B cell (primary cell): ENCODE measurements around the gene PGP. TPM values are rescaled to one million over a fixed set of nuclear protein-coding genes. Genes with fewer than 3 reads are reported as not detected.

Experiments
- ATAC-seq: fragments of 200-7000 bp; cut with Tn5 transposase; one replicate; pipeline ENCODE4 v1.10.0; 2021; ENCODE audit warnings: low read depth, mild to moderate bottlenecking, moderate number of reproducible peaks, moderate library complexity
- CTCF ChIA-PET: fragments of 350-600 bp; sonication (Branson Sonifier 250); formaldehyde crosslinking; loops from one replicate; lab custom pipeline; 2021; ENCODE audit warnings: antibody characterized with exemption, inconsistent platforms; lab: Charles Lee
- POLR2A ChIA-PET: fragments of 350-600 bp; sonication (Branson Sonifier 250); formaldehyde crosslinking; loops from one replicate; lab custom pipeline; 2021; ENCODE audit warnings: antibody characterized with exemption; lab: Charles Lee
- DNase-seq: peaks from one replicate; pipeline ENCODE4 v3.0.0; 2013
- H2AFZ ChIP-seq: 2 replicates; pipeline ENCODE4 v1.6.1; 2012; ENCODE audit warnings: mild to moderate bottlenecking, low read depth, low read length; ENCODE audit not compliant: insufficient read depth, poor library complexity, severe bottlenecking
- H3K27ac ChIP-seq, 2 donors: 1 replicate in 1 of 2; 2 replicates in 1 of 2; pipeline ENCODE4 v1.5.1; 2012 to 2013; ENCODE audit warnings: low read length in 2 of 2, mild to moderate bottlenecking in 2 of 2, moderate library complexity in 1 of 2
- H3K27me3 ChIP-seq, 4 experiments: fragments of 200-600 bp in 1 of 4; sonication (generic) in 1 of 4; replicated peaks in 1 of 4; 1 replicate in 2 of 4; 2 replicates in 2 of 4; pipeline versions ENCODE4 v1.6.1 to v1.7.0; 2013 to 2016; ENCODE audit warnings: low read length in 3 of 4, mild to moderate bottlenecking in 2 of 4, mixed read lengths in 1 of 4, moderate library complexity in 1 of 4; ENCODE audit not compliant: insufficient read depth in 4 of 4, control insufficient read depth in 3 of 4; ENCODE audit errors: control extremely low read depth in 1 of 4
- H3K36me3 ChIP-seq, 2 experiments: replicated peaks in 1 of 2; 1 replicate in 1 of 2; 2 replicates in 1 of 2; pipeline versions ENCODE4 v1.6.1 to v1.7.1; 2013; ENCODE audit warnings: low read length in 1 of 2; ENCODE audit not compliant: insufficient read depth in 2 of 2, control insufficient read depth in 1 of 2; ENCODE audit errors: control extremely low read depth in 1 of 2, extremely low read depth in 1 of 2
- H3K4me1 ChIP-seq, 2 donors: fragments of 200-600 bp in 1 of 2; sonication (generic) in 1 of 2; 1 replicate in 1 of 2; 2 replicates in 1 of 2; pipeline versions ENCODE4 v1.5.1 to v1.6.1; 2013 to 2017; ENCODE audit warnings: low read length in 2 of 2; ENCODE audit not compliant: control insufficient read depth in 2 of 2, insufficient read depth in 2 of 2
- H3K4me2 ChIP-seq: replicated peaks from 2 replicates; pipeline ENCODE3; 2012; ENCODE audit warnings: mild to moderate bottlenecking, low read depth, low read length; ENCODE audit not compliant: poor library complexity, severe bottlenecking
- H3K4me3 ChIP-seq, 5 experiments: fragments of 200-600 bp in 1 of 5; sonication (generic) in 1 of 5; 1 replicate in 3 of 5; 2 replicates in 2 of 5; pipeline versions ENCODE4 v1.5.1 to v1.7.0; 2011 to 2016; ENCODE audit warnings: low read length in 4 of 5, mild to moderate bottlenecking in 4 of 5, low read depth in 2 of 5, control low read depth in 1 of 5, moderate library complexity in 1 of 5; ENCODE audit not compliant: insufficient read depth in 1 of 5; ENCODE audit errors: control extremely low read depth in 1 of 5, extremely low read depth in 1 of 5
- H3K79me2 ChIP-seq: fragments of 200-600 bp; sonication (generic); one replicate; pipeline ENCODE4 v1.6.0; 2016; ENCODE audit warnings: low read length; ENCODE audit not compliant: control insufficient read depth, insufficient read depth
- H3K9ac ChIP-seq: fragments of 200-600 bp; sonication (generic); 2 replicates; pipeline ENCODE4 v1.6.1; 2017; ENCODE audit warnings: mild to moderate bottlenecking, low read length, moderate library complexity
- H3K9me3 ChIP-seq, 3 donors: one replicate each; pipeline versions ENCODE4 v1.6.1 to v1.7.1; 2013; ENCODE audit warnings: low read length in 2 of 3; ENCODE audit not compliant: control insufficient read depth in 2 of 3, insufficient read depth in 1 of 3; ENCODE audit errors: control extremely low read depth in 1 of 3
- H4K20me1 ChIP-seq: 2 replicates; pipeline ENCODE4 v1.6.0; 2012; ENCODE audit warnings: mild to moderate bottlenecking, low read length; ENCODE audit not compliant: insufficient read depth, control insufficient read depth, poor library complexity, severe bottlenecking
- H3K27ac Mint-ChIP-seq: one replicate; pipeline ENCODE4 v1.8.0; 2021; ENCODE audit warnings: mixed read lengths
- H3K27me3 Mint-ChIP-seq: one replicate; pipeline ENCODE4 v1.8.0; 2021; ENCODE audit warnings: mixed read lengths
- H3K4me1 Mint-ChIP-seq: one replicate; pipeline ENCODE4 v1.8.0; 2021; ENCODE audit warnings: mixed read lengths
- H3K4me3 Mint-ChIP-seq: one replicate; pipeline ENCODE4 v1.8.0; 2021; ENCODE audit warnings: mixed read lengths
- H3K9me3 Mint-ChIP-seq: one replicate; pipeline ENCODE4 v1.8.0; 2022; ENCODE audit warnings: mixed read lengths; ENCODE audit not compliant: insufficient read depth
- EZH2 ChIP-seq: IDR thresholded peaks from 2 replicates; pipeline ENCODE4 v1.6.1; 2012; ENCODE audit warnings: borderline replicate concordance, low read depth, mild to moderate bottlenecking, moderate library complexity, low read length; ENCODE audit not compliant: insufficient read depth, poor library complexity, severe bottlenecking
- WGBS: methylation state at CpG from one replicate; pipeline ENCODE4 v1.1.5; 2013; ENCODE audit warnings: missing lambda C conversion rate; ENCODE audit not compliant: insufficient coverage; 5-methylcytosine and 5-hydroxymethylcytosine counted together
- intact Hi-C: fragments of 100-400 bp; cut with micrococcal nuclease; formaldehyde crosslinking; loops from one replicate; pipeline ENCODE4 v1.10.0; 2022
- polyA plus RNA-seq: library from polyadenylated mRNA; depleted of rRNA; stranded (reverse); fragments of >200 nt; gene quantifications from 2 replicates; pipeline ENCODE4 v1.2.3, GENCODE V29; 2012
- total RNA-seq, 2 donors: library from RNA; stranded (reverse); fragments of 120-200 nt in 1 of 2; gene quantifications; 1 replicate in 1 of 2; 2 replicates in 1 of 2; pipeline versions ENCODE4 v1.2.3 to v1.2.4, GENCODE V29; 2013 to 2022
- TF ChIP-seq, protein P1 (sequence below): fragments of 200-600 bp; IDR thresholded peaks from one replicate; pipeline ENCODE4 v1.8.0; 2022; ENCODE audit warnings: antibody characterized with exemption, mild to moderate bottlenecking

Gene PGP
- total and polyA plus RNA-seq, 2 donors (not counting 1 experiment from before 2014, with no cell fraction given), result 15.4 to 16.5 TPM

DNA sequence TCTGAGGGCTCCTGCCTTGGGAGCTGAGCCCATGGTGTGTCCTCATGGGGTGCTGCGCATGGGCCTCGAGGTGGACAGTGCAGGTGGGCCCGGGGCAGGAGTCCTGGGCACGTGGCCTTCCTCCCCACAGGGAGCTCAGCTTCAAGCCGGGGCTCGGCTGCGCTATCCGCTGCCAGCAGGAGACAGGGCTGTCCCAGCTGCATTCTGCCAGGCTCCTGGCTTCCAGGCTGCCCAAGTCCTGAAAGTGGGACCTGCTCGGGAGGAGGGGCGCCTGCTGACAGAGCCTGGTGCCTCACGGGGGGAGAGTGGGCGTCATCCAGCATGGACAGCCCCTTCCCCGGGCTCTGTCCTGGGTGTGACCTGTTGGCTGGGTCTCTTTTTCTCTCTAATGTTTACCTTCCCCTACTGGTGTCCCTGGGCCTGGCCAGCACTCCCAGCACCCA lies 51.9 kb downstream of the PGP start:
- intact Hi-C loops, result no loop called here
- CTCF ChIA-PET, result interaction anchor here (0.8 kb wide), 1 partner anchor 88 kb away, joined by 3 read pairs; the partner anchor contains the start of gene ECI1
- DNase-seq (no peak), ATAC-seq (no peak)
- Histone ChIP-seq H3K4me3 (no peak overlapping the region), H4K20me1 (peaks cover 70% of the 10 kb centered on the region), H3K9me3 (peaks cover 0 to 14% (median 0%) of the 10 kb centered on the region in 3 donors), H3K79me2 (peaks cover 82% of the 10 kb centered on the region), H3K4me2 (no peak overlapping the region), H3K36me3 (peaks cover 0 to 12% of the 10 kb centered on the region in 2 experiments), H3K27me3 (no peaks in the 10 kb centered on the region), H3K27ac (no peak overlapping the region), H3K9ac (no peak overlapping the region), H3K4me1 (peaks cover 0 to 23% of the 10 kb centered on the region in 2 donors), H2AFZ (no peak overlapping the region)
- Mint-ChIP-seq H3K4me1 (peaks cover 16% of the 10 kb centered on the region), H3K27me3 (no peaks in the 10 kb centered on the region), H3K27ac (no peak overlapping the region), H3K4me3 (no peak overlapping the region), H3K9me3 (no peaks in the 10 kb centered on the region)
- TF ChIP-seq EZH2, result no peak
- TF ChIP-seq, protein P1, sequence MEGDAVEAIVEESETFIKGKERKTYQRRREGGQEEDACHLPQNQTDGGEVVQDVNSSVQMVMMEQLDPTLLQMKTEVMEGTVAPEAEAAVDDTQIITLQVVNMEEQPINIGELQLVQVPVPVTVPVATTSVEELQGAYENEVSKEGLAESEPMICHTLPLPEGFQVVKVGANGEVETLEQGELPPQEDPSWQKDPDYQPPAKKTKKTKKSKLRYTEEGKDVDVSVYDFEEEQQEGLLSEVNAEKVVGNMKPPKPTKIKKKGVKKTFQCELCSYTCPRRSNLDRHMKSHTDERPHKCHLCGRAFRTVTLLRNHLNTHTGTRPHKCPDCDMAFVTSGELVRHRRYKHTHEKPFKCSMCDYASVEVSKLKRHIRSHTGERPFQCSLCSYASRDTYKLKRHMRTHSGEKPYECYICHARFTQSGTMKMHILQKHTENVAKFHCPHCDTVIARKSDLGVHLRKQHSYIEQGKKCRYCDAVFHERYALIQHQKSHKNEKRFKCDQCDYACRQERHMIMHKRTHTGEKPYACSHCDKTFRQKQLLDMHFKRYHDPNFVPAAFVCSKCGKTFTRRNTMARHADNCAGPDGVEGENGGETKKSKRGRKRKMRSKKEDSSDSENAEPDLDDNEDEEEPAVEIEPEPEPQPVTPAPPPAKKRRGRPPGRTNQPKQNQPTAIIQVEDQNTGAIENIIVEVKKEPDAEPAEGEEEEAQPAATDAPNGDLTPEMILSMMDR, result no peak
- POLR2A ChIA-PET, result no interaction called here
- WGBS, result 97% methylated on average over 13 of the region's 13 CpGs

DNA sequence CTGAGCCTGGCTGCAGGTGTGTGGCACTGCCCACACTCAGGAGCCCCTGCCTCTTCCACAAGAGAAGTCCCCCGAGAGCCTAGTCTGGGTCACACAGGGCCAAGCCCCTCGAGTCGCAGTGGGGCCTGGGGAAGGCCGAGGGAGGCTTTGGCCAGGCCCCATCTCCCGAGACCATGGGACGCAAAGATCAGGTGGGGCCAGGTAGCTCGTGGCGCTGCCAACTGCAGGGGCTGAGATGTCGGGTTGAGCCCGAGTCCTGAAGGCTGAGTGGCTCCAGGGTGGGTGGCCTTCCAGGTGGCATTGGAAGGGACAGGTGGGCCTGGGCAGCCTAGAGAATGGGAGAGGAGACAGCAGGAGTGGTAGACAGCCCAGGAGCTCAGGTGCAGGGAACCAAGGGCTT lies 52.7 kb downstream of the PGP start:
- ATAC-seq (no peak), DNase-seq (no peak)
- intact Hi-C loops, result no loop called here
- Mint-ChIP-seq H3K27ac (peak overlapping the region; percentile 53), H3K4me3 (no peak overlapping the region), H3K9me3 (no peaks in the 10 kb centered on the region), H3K4me1 (peaks cover 24% of the 10 kb centered on the region), H3K27me3 (no peaks in the 10 kb centered on the region)
- Histone ChIP-seq H3K36me3 (peaks cover 0 to 12% of the 10 kb centered on the region in 2 experiments), H3K27me3 (no peaks in the 10 kb centered on the region), H3K4me2 (no peak overlapping the region), H3K4me1 (peaks cover 3 to 28% of the 10 kb centered on the region in 2 donors), H2AFZ (no peak overlapping the region), H3K9me3 (peaks cover 0 to 14% (median 0%) of the 10 kb centered on the region in 3 donors), H4K20me1 (peaks cover 74% of the 10 kb centered on the region), H3K9ac (no peak overlapping the region), H3K4me3 (no peak overlapping the region), H3K27ac (no peak overlapping the region), H3K79me2 (peaks cover 82% of the 10 kb centered on the region)
- CTCF ChIA-PET, result interaction anchor here (0.8 to 1.9 kb wide), 2 partner anchors 22 to 89 kb away, joined by 3 to 5 read pairs; partner anchors contain the start of gene ECI1
- POLR2A ChIA-PET, result no interaction called here
- 98% methylated on average over 10 of the region's 10 CpGs for WGBS
- TF ChIP-seq, protein P1, result no peak
- no peak for TF ChIP-seq EZH2

Other genes with a start within 250 kb of the PGP start
- 0.36 and 0.76 TPM in 2 replicates for gene RNF151, start 248.0 kb downstream of the PGP start, total RNA-seq
- 0.13 and 0.27 TPM in 2 replicates for gene RNF151, start 248.0 kb downstream of the PGP start, polyA plus RNA-seq
- gene TBL3, start 242.8 kb downstream of the PGP start, total RNA-seq, result 31.9 and 32.2 TPM in 2 replicates
- 41.2 and 52.2 TPM in 2 replicates for gene TBL3, start 242.8 kb downstream of the PGP start, polyA plus RNA-seq
- 0.49 and 0.74 TPM in 2 replicates for gene NOXO1, start 233.4 kb downstream of the PGP start, total RNA-seq
- gene NOXO1, start 233.4 kb downstream of the PGP start, polyA plus RNA-seq, result 0.30 and 1.0 TPM in 2 replicates
- gene GFER, start 230.6 kb downstream of the PGP start, total RNA-seq, result 28.2 and 30.4 TPM in 2 replicates
- gene GFER, start 230.6 kb downstream of the PGP start, polyA plus RNA-seq, result 15.6 and 16.1 TPM in 2 replicates
- gene SYNGR3, start 224.9 kb downstream of the PGP start, total RNA-seq, result 19.8 and 20.8 TPM in 2 replicates
- 19.5 and 28.7 TPM in 2 replicates for gene SYNGR3, start 224.9 kb downstream of the PGP start, polyA plus RNA-seq
- gene ZNF598, start 205.0 kb downstream of the PGP start, total RNA-seq, result 49.5 and 50.3 TPM in 2 replicates
- gene ZNF598, start 205.0 kb downstream of the PGP start, polyA plus RNA-seq, result 61.1 and 61.5 TPM in 2 replicates
- gene NPW, start 195.1 kb downstream of the PGP start, total RNA-seq, result 0.70 and 1.7 TPM in 2 replicates
- 0.13 and 0.36 TPM in 2 replicates for gene NPW, start 195.1 kb downstream of the PGP start, polyA plus RNA-seq
- gene NHERF2, start 187.9 kb downstream of the PGP start, total RNA-seq, result 1.9 and 2.2 TPM in 2 replicates
- 1.5 and 1.8 TPM in 2 replicates for gene NHERF2, start 187.9 kb downstream of the PGP start, polyA plus RNA-seq
- gene NTHL1, start 167.0 kb downstream of the PGP start, total RNA-seq, result 14.1 and 17.5 TPM in 2 replicates
- gene NTHL1, start 167.0 kb downstream of the PGP start, polyA plus RNA-seq, result 20.1 and 27.6 TPM in 2 replicates
- gene TSC2, start 166.9 kb downstream of the PGP start, total RNA-seq, result 188 and 194 TPM in 2 replicates
- gene TSC2, start 166.9 kb downstream of the PGP start, polyA plus RNA-seq, result 128 and 134 TPM in 2 replicates
- 103 and 116 TPM in 2 replicates for gene PKD1, start 78.9 kb downstream of the PGP start, total RNA-seq
- 97.6 and 100 TPM in 2 replicates for gene PKD1, start 78.9 kb downstream of the PGP start, polyA plus RNA-seq
- 0.58 and 0.62 TPM in 2 replicates for gene RAB26, start 66.2 kb downstream of the PGP start, total RNA-seq
- 0.95 and 1.2 TPM in 2 replicates for gene RAB26, start 66.2 kb downstream of the PGP start, polyA plus RNA-seq
- gene TRAF7, start 59.1 kb downstream of the PGP start, total RNA-seq, result 42.3 and 50.9 TPM in 2 replicates
- 30.4 and 46.1 TPM in 2 replicates for gene TRAF7, start 59.1 kb downstream of the PGP start, polyA plus RNA-seq
- gene CASKIN1, start 18.2 kb downstream of the PGP start, total RNA-seq, result 0.05 TPM in 1 of 2 replicates, not detected in the other
- gene CASKIN1, start 18.2 kb downstream of the PGP start, polyA plus RNA-seq, result 0.01 TPM in 1 of 2 replicates, not detected in the other
- 36.1 and 39.0 TPM in 2 replicates for gene MLST8, start 9.4 kb downstream of the PGP start, total RNA-seq
- gene MLST8, start 9.4 kb downstream of the PGP start, polyA plus RNA-seq, result 107 and 112 TPM in 2 replicates
- 13.1 and 18.3 TPM in 2 replicates for gene BRICD5, start 4.0 kb downstream of the PGP start, total RNA-seq
- gene BRICD5, start 4.0 kb downstream of the PGP start, polyA plus RNA-seq, result 11.9 and 16.8 TPM in 2 replicates
- gene E4F1, start 8.8 kb upstream of the PGP start, total RNA-seq, result 41.8 and 43.0 TPM in 2 replicates
- 70.9 and 76.2 TPM in 2 replicates for gene E4F1, start 8.8 kb upstream of the PGP start, polyA plus RNA-seq
- 1.1 and 1.6 TPM in 2 replicates for gene DNASE1L2, start 21.6 kb upstream of the PGP start, total RNA-seq
- gene DNASE1L2, start 21.6 kb upstream of the PGP start, polyA plus RNA-seq, result 1.6 TPM in 2 replicates
- gene ECI1, start 36.7 kb upstream of the PGP start, total RNA-seq, result 38.4 and 46.4 TPM in 2 replicates
- gene ECI1, start 36.7 kb upstream of the PGP start, polyA plus RNA-seq, result 26.2 and 34.3 TPM in 2 replicates
- gene RNPS1, start 53.3 kb upstream of the PGP start, total RNA-seq, result 209 and 210 TPM in 2 replicates
- 230 and 265 TPM in 2 replicates for gene RNPS1, start 53.3 kb upstream of the PGP start, polyA plus RNA-seq
- 5.1 and 5.4 TPM in 2 replicates for gene ABCA3, start 125.9 kb upstream of the PGP start, total RNA-seq
- gene ABCA3, start 125.9 kb upstream of the PGP start, polyA plus RNA-seq, result 2.4 and 3.1 TPM in 2 replicates
- 4.1 and 5.3 TPM in 2 replicates for gene CCNF, start 214.6 kb upstream of the PGP start, total RNA-seq
- gene CCNF, start 214.6 kb upstream of the PGP start, polyA plus RNA-seq, result 3.2 and 4.7 TPM in 2 replicates
- gene TEDC2, start 245.3 kb upstream of the PGP start, total RNA-seq, result 1.5 and 2.9 TPM in 2 replicates
- gene TEDC2, start 245.3 kb upstream of the PGP start, polyA plus RNA-seq, result 1.1 and 1.2 TPM in 2 replicates